Measurements from ENCODE around the gene NCOA1. TPM values are rescaled to one million over a fixed set of nuclear protein-coding genes. Genes with fewer than 3 reads are reported as not detected.
"Not testable (repeated sequence)": the region's sequence is repeated elsewhere in the genome, so short reads cannot be mapped to it uniquely, and the experiment has no call there.

NCOA1 gene
- total RNA-seq, 1 donor from 2014 or later, result 3.4 TPM

DNA sequence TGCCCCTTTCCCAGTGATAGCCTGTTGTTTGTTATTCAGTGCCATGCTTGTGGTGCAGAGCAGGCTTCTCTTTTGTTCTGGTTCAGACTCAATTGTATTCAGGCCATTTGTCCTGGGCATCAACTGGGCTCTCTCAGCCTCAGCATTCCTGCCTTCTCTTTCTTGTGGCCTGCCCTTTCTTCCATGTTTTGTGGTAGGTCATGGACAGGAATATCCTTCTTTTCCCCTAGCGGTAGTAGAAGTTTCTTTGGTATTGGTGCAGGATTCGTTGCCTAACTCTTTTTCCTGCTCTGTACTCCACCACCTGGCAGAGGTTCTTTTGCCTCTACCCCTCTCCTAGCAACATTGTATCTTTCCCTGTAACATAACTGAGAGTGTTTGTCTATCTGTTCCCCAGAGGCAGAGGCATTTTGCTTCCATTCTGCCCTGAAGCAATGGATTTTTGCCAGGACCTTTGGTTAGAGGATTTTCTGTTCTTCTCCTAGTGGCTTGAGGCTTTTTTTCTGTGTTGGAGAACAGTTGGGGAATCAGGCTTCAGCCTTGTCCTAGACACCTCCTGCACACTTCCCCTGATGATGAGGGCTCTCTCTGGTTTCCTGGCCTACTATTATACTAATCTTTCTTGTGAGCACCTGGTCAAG is 68.5 kb downstream of the NCOA1 start:
- no peak for FAIRE-seq
- Histone ChIP-seq H3K27me3 (ENCODE audit: control insufficient read depth, insufficient read depth, low read length) (no peaks in the 10 kb centered on the region), H3K4me3 (ENCODE audit: low read depth, low read length) (no peak overlapping the region), H3K36me3 (ENCODE audit: control insufficient read depth, insufficient read depth, low read length) (no peaks in the 10 kb centered on the region)
- no peak for TF ChIP-seq CTCF (IDR thresholded peaks at IDR 0.05; ENCODE audit: insufficient read depth, low read length, severe bottlenecking)
- DNase-seq (ENCODE audit: low read depth), result no peak

DNA sequence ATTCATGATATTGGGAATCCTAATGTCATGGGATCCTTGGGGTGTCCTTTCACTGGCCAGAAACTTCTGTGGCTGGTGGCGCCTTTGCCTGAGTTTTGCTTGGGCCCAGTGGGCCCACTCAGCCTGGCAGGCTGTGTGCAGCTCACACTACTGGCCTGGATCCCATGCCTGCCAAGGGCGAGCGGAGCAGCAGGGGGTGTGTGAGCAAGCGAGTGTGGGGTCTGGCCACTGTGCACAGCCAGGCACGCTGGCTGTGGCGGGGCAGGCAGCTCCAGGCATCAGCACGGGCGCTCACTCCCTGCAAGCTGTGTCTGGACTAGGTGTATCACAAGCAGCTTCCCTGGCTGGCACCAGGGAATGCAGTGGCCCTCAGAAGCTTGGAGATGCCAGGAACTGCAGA is 74.5 kb downstream of the NCOA1 start:
- no peak for DNase-seq (ENCODE audit: low read depth)
- no peak overlapping the region for H3K4me3 ChIP-seq (ENCODE audit: low read depth, low read length)
- no peaks in the 10 kb centered on the region for H3K27me3 ChIP-seq (ENCODE audit: control insufficient read depth, insufficient read depth, low read length)
- peaks cover 2% of the 10 kb centered on the region for H3K36me3 ChIP-seq (ENCODE audit: control insufficient read depth, insufficient read depth, low read length)
- no peak for TF ChIP-seq CTCF (IDR thresholded peaks at IDR 0.05; ENCODE audit: insufficient read depth, low read length, severe bottlenecking)
- peak; percentile 79 for FAIRE-seq

GRCh38 chr2:24566209-24566608 is 75.2 kb downstream of the NCOA1 start:
- FAIRE-seq (no peak), DNase-seq (ENCODE audit: low read depth) (no peak)
- Histone ChIP-seq H3K36me3 (ENCODE audit: control insufficient read depth, insufficient read depth, low read length) (peaks cover 2% of the 10 kb centered on the region), H3K4me3 (ENCODE audit: low read depth, low read length) (no peak overlapping the region), H3K27me3 (ENCODE audit: control insufficient read depth, insufficient read depth, low read length) (no peaks in the 10 kb centered on the region)
- no peak for TF ChIP-seq CTCF (IDR thresholded peaks at IDR 0.05; ENCODE audit: insufficient read depth, low read length, severe bottlenecking)

GRCh38 chr2:24566630-24567029 is 75.6 kb downstream of the NCOA1 start:
- DNase-seq (ENCODE audit: low read depth) (no peak), FAIRE-seq (no peak)
- no peak for TF ChIP-seq CTCF (IDR thresholded peaks at IDR 0.05; ENCODE audit: insufficient read depth, low read length, severe bottlenecking)
- Histone ChIP-seq H3K36me3 (ENCODE audit: control insufficient read depth, insufficient read depth, low read length) (peaks cover 2% of the 10 kb centered on the region), H3K27me3 (ENCODE audit: control insufficient read depth, insufficient read depth, low read length) (no peaks in the 10 kb centered on the region), H3K4me3 (ENCODE audit: low read depth, low read length) (no peak overlapping the region)

DNA sequence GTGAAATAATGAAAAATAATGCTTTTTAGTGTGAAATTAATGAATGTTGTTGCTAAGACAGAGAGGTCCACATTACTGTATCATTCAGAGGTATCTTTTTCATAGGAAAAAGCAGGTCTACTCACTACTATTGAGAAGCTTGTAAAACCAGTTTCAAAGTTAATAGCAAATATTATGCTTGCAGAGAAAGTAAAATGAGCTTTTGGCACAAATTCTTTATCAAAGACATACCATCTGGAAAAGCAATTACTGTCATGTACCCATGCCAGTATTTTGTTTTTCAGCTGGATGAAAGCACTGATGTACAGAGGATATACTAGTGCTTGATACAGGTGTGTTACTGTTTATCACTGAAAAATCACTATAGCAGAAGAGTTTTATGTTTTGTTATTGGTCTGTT is 77.5 kb downstream of the NCOA1 start:
- FAIRE-seq (no peak), DNase-seq (ENCODE audit: low read depth) (no peak)
- Histone ChIP-seq H3K4me3 (ENCODE audit: low read depth, low read length) (no peak overlapping the region), H3K36me3 (ENCODE audit: control insufficient read depth, insufficient read depth, low read length) (peaks cover 2% of the 10 kb centered on the region), H3K27me3 (ENCODE audit: control insufficient read depth, insufficient read depth, low read length) (no peaks in the 10 kb centered on the region)
- TF ChIP-seq CTCF (IDR thresholded peaks at IDR 0.05; ENCODE audit: insufficient read depth, low read length, severe bottlenecking), result no peak

DNA sequence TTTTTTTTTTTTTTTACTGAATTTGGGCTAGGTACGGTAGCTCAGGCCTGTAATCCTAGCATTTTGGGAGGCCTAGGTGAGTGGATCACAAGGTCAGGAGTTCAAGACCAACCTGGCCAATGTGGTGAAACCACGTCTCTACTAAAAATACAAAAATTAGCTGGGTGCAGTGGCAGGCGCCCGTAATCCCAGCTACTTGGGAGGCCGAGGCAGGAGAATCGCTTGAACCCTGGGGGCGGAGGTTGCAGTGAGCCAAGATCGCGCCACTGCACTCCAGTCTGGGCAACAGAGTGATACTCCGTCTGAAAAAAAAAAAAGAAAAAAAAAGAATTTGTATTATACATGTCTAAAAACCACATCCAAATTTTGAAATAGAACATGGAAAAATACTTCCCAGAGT is 78.5 kb downstream of the NCOA1 start:
- not testable (repeated sequence) for H3K4me3 ChIP-seq (ENCODE audit: low read depth, low read length); DNase-seq (ENCODE audit: low read depth); FAIRE-seq; H3K36me3 ChIP-seq (ENCODE audit: control insufficient read depth, insufficient read depth, low read length); H3K27me3 ChIP-seq (ENCODE audit: control insufficient read depth, insufficient read depth, low read length)

Data from bronchial epithelial cell (primary cell).